Lung microvascular endothelial cell (primary cell): ENCODE data around the gene TAPBPL. TPM values are rescaled to one million over a fixed set of nuclear protein-coding genes. Genes with fewer than 3 reads are reported as not detected.
"Not testable (repeated sequence)": the region's sequence is repeated elsewhere in the genome, so short reads cannot be mapped to it uniquely, and the experiment has no call there.

Experiments
- DNase-seq, 2 donors: peaks; one replicate each; pipeline versions ENCODE4 v3.0.0 to v3.0.0-alpha.2; 2010; ENCODE audit warnings: low read depth in 2 of 2
- total RNA-seq: library from RNA; depleted of rRNA; stranded (reverse); fragments of >200 nt; gene quantifications from 2 replicates; pipeline ENCODE4 v1.2.1, GENCODE V29; 2014

The TAPBPL gene
- total RNA-seq, 1 donor from 2014 or later: 19.6 TPM

DNA sequence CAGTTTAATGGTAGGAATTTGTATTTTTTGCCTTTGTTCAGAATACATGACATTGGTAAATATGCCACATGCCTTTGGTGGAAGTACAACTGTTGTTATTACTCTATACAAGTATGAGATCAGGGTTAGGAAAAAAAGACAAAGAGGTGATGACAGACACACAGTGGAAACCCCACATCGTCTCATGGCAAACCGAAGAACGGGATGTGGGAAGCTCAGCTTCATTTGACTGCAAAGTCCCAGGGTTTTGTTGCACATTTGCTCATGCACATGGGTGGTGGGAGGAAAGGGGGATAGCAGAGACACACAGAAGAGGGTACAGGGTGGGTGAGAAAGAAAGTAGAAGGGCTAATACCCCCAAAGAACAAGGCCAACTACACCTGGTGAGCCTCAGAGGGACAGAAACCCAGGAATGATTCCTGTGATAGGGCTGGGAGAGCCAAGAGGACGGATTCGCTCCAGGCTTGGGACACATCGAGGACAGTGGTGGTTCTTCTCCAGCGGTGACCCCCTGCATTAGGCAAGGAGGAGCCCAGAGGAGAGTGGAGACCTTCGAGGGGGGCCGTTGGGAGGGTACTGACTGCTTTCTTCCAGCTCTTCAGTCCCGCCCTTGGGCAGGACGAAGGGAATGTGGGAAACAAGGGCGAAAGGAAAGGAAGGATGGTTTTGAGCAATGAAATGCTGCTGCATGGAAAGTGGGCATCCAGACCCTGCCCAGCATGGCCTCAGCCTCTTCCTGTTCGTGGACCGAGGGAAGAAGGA lies 10.6 kb downstream of the TAPBPL start:
- DNase-seq: peak in 1 of 2 donors; percentile 96

DNA sequence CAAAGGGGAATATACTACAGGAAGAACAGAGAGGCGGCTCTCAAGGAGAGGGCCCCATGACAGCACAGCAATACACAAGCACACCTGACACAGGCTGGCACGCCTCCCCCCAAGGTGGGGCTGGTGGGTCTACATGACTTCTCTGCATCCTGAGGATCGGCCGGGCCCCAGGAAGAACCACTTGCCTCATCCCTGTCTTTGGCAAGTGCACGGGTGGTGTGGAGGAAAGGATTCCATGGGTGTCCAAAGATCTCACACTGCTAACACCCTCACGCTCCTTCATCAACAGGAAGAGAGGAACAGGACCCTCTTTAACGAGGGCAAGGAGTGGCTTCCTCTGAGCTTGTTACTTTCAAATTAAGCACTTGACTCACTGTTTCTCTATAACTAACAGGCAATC lies 11.4 kb downstream of the TAPBPL start:
- DNase-seq: peak in 1 of 2 donors; percentile 48

DNA sequence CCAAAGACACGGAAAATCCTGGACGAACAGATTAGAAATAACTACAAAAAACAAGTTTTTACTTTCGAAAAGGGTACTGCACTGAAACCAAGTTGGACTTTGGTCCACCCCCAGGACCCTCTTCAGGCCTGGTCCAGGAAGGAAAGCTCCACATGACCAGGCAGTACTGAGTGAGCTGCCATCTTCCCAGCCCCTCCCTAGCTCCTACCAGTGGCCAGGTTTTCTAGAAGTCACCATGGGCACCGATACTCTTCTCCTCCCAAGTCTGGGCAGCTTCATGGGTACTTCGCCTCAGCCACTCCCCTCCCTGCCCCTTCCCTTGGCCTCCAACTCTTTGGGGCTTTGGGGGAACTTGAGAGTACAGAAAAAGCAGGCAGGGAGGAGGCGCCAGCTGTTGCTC lies 12.0 kb downstream of the TAPBPL start:
- no peak for DNase-seq

DNA sequence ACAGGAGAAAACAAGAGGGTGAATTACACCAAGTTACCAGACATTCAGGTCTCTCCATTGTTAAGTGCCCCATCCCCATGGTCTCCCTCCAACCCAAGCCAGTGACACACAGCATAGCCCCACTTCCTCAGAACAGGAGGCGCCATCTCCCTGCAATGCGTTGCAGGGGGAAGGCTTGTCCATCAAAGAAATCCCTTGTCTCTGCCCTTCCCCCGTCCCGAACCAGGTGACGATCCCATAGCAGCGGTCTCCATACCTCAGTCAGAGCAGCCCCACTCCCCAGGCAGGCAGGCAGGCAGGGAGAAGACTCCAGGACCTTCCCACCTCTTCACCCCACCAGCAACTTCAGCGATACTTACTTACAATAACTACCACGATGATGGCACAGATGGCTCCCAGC lies 12.7 kb downstream of the TAPBPL start:
- DNase-seq: no peak

DNA sequence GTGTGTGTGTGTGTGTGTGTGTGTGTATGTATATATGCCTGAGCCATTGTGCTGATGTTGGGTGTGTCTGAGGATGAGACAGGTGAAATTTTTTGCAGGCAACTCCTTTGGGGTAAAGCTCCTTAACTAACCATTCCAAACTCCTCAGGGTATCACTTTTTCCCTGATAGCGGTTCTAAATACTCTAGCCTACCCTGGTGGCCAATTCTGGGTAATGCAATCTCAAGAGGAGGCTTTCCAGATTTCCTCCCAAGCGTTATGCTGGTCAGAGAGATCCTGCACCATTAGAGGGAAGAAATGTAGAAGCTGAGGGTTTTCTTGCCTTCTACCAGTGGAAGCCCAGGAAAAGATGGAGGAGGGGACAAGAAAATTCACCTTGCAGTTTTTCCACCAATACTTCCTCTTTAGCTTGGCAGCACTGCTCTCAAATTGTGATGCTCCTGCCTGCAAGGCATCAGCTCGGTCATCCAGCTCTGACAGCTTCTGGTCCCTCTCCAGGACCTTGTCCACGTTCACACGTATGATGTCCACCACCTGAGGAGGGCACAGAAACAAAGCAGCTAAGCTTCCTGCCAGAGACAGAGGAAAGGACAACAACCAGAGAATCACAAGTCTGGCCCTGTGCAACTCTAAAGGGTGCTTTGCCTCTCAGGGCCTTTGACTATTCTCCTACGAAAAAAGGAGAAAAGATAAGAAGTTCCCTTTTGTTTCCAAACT lies 13.8 kb downstream of the TAPBPL start:
- DNase-seq: peak; percentile 82 to 86

DNA sequence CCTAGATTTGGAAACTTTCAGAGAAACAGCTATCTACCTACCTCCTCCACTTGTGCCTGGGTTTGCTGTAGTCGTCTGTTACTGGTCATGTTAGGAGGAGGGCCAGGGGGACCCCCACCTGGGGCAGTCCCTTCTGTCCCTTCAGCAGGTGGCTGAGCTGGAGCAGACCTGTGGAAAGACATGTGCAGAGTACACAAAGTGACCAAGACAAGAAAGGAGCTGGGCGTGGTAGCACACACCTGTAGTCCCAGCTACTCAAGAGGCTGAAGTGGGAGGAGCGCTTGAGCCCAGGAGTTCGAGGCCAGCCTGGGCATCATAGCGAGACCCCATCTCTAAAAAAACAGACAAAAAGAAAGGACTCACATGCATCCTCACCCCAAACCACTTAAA lies 14.3 kb downstream of the TAPBPL start:
- no peak for DNase-seq

DNA sequence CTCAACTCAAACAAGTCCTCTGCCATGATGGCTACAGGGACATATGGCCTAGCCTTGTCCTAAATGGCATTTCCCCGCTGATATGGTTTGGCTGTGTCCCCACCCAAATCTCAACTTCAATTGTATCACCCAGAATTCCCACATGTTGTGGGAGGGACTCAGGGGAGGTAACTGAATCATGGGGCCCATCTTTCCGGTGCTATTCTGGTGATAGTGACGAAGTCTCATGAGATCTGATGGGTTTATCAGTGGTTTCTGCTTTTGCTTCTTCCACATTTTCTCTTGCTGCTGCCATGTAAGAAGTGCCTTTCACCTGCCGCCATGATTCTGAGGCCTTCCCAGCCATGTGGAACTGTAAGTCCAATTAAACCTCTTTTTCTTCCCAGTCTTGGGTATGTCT lies 14.9 kb downstream of the TAPBPL start:
- not testable (repeated sequence) for DNase-seq

DNA sequence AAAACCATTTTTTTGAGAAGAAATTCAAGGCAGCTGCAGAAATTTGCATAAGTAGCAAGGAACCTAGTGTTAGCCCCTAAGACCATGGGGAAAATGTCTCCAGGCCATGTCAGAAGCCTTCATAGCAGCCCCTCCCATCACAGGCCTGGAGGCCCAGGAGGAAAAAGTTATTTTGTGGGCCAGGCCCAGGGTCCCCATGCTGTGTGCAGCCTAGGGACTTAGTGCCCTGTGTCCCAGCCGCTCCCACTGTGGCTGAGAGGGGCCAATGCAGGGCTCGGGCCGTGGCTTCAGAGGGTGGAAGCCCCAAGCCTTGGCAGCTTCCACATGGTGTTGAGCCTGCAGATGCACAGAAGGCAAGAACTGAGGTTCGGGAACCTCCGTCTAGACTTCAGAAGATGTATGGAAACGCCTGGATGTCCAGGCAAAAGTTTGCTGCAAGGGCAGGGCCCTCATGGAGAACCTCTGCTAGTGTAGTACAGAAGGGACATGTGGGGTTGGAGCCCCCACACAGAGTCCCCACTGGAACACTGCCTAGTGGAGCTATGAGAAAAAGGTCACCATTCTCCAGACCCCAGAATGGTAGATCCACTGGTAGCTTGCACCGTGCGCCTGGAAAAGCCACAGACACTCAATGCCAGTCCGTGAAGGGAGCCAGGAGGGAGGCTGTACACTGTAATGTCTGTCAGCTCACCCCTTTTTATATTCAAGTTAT lies 15.9 kb downstream of the TAPBPL start:
- DNase-seq: not testable (repeated sequence)

DNA sequence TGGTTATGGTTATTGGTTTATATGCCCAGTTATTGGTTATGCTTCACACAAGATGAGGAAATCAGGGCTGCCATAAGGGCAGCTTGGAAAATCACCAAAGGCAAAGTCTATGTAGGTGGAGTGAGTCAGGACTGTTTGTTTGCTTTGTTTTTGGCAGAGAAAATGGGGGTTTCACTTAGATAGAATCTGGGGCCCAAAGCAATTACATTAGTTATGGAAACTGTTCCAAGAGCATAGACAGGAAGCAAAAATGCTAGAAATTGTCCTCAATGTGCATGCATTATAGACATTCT lies 16.4 kb downstream of the TAPBPL start:
- no peak for DNase-seq

DNA sequence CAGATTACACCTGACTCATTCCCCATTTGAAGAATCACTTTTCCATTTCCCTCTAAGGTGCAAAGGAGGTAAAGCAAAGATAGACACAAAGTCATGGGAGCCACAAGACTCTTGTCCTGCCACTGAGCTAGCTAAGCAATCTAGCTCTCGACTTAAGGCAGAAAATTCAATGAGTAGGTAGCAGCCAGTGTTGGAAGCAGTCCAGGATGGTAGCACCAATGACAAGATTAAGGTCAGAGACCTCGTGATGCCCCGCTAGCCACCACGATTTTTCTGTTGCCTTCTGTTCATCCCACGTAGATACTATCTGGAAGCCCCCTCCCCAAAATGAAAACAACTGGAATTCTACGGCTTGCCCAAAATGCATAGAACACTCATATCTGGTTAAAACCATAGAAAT lies 17.2 kb downstream of the TAPBPL start:
- DNase-seq: no peak

DNA sequence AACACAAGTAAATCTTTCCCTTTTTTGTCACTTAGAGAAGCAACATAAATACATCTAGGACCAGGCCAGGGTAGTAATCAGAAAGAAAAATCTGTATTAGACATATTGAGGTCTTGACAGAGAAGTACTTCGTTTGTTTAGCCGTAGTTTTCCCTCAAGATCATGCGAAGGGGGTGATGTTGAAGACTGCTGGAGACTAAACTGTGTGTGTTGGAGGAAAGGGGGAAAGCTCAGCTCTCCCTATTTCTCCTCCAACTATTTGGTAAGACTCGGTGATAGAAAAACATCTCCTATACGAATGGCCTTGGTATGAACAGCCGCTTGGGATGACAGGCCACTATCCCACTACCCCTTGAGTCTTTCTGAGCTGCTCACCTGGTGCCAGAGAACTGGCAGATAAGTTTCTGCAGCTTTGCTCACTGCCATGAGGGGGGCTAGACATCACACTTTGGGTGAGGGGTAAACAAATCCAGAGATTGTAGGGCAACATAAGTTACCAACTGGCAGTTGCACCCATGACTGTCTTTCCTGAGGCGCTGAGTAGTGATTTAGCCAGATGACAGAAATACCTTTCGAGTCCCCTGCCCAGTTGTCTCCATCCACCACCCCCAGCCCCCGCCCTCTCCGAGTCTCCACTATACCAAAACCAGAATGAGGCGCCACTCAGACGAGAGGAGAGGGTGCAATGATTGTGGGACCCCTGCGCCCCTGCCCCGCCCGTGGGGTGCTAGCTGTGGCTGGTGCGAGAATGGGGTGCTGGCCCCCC lies 17.9 kb downstream of the TAPBPL start:
- no peak for DNase-seq

DNA sequence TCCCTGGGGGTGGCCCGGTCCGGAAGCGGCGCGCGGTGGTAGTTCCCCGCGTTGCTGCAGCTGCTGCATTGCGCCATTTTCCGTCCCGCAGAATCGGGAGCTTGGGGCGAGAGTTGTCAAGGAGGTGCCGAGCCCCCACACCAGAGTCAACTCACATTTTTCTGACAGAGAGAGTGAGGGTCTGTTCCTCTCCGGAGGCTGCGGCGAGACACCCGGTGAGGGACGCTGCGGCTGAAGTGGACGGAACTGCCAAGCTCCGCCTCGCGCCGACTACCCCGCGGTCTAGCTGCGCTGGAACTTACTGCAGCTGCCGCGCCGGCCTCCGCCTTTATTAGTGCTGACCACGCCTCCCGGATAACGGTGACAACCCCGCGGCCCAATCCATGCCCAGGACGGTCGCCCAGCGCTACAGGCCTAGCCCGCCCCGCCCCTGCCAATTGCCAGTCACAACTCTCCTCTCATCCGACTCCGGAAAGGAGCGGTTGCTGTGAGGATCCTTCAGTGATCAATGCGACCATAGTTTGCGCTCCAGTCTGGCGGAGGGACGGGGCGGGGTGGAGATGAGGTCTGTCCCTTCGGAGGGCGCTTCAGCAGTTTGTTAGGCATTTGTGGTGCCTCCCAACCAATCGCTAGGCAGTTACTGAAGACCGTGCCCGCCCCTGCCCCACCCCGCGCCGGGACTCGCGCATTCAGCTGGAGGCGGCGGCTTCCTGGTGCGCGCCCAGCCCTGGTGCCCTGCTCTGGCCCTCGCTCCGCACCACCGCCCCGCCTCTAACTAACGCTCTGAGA lies 18.7 kb downstream of the TAPBPL start, which contains the start of gene VAMP1:
VAMP1 (minus strand) TSS at position 303 of the 789 bp plus-strand sequence; CDS start at position 157, 146 bp downstream.
- DNase-seq: peak; percentile 98 to 99

DNA sequence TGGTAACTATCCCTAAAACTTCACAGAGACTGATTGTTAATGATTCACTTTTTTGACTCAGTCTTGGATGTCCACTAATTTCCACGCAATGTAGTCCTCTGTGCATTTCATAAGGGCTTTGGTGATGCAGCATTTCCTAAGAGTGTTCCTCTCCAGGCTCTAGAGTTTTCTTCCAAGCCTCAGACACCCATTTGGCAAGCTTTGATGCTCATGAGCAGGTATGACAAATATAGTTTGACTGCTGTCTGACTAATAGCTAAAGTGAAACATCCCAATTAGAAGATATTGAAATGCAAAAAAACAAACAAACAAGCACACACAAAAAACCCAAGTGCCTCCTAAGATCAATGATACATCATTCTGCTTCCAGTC lies 20.1 kb downstream of the TAPBPL start:
- DNase-seq: no peak

DNA sequence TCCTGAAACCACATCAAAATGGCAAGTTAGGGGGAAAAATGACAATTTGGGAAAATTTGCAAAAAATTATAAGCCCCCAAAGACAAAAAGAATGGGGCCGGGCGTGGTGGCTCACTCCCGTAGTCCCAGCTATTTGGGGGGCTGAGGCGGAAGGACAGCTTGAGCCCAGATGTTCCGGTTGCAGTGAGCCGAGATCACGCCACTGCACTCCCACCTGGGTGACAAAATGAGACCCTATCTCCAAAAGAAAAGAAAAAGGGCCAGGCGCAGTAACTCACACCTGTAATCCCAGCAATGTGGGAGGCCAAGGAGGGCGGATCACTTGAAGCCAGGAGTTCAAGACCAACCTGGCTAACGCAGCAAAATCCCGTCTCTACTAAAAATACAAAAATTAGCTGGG lies 20.6 kb downstream of the TAPBPL start:
- no peak for DNase-seq

DNA sequence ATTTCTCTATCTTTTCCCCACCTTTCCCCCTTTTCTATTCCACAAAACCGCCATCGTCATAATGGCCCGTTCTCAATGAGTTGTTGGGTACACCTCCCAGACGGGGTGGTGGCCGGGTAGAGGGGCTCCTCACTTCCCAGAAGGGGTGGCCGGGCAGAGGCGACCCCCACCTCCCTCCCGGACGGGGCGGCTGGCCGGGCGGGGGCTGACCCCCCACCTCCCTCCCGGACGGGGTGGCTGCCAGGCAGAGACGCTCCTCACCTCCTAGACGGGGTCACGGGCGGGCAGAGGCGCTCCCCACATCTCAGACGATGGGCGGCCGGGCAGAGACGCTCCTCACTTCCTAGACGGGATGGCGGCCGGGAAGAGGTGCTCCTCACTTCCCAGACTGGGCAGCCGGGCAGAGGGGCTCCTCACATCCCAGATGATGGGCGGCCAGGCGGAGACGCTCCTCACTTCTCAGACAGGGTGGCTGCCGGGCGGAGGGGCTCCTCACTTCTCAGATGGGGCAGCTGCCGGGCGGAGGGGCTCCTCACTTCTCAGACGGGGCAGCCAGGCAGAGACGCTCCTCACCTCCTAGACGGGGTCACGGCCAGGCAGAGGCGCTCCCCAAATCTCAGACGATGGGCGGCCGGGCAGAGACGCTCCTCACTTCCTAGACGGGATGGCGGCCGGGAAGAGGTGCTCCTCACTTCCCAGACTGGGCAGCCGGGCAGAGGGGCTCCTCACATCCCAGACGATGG lies 23.6 kb downstream of the TAPBPL start:
- DNase-seq: not testable (repeated sequence)

DNA sequence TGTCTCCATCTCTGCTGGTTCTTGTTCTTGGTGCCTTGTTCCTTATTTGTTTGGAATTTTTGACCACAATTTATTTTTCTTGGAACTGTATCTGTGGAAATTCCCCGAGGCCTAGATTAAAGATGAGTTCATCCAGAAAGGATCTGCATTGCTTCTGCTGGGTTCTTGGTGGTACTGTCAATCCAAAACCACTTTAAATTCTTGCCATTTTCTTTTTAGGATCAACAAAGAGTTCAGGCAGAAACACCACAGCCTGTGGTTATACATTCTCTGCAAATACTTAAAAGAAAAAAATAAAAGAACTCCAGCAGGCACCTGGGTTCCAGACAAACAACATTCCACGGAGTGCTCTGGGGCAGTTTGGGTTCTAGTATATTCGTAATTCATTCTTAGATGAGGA lies 24.6 kb downstream of the TAPBPL start:
- no peak for DNase-seq

DNA sequence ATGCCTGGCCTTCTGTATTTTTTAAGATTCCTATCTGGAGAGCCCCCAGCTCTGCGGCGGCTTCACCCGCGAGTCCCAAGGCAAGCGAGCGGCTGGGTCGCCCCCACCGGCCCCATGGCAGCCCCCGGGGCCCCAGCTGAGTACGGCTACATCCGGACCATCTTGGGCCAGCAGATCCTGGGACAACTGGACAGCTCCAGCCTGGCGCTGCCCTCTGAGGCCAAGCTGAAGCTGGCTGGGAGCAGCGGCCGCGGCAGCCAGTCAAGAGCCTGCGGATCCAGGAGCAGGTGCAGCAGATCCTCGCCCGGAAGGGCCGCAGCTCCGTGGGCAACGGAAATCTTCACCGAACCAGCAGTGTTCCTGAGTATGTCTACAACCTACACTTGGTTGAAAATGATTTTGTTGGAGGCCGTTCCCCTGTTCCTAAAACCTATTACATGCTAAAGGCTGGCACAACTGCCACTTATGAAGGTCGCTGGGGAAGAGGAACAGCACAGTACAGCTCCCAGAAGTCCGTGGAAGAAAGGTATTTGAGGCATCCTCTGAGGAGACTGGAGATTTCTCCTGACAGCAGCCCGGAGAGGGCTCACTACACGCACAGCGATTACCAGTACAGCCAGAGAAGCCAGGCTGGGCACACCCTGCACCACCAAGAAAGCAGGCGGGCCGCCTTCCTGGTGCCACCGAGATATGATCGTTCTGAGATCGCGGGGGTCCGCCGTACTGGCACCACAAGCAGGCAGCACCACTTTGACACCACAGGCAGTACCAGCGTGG lies 25.9 kb downstream of the TAPBPL start:
- not testable (repeated sequence) for DNase-seq

DNA sequence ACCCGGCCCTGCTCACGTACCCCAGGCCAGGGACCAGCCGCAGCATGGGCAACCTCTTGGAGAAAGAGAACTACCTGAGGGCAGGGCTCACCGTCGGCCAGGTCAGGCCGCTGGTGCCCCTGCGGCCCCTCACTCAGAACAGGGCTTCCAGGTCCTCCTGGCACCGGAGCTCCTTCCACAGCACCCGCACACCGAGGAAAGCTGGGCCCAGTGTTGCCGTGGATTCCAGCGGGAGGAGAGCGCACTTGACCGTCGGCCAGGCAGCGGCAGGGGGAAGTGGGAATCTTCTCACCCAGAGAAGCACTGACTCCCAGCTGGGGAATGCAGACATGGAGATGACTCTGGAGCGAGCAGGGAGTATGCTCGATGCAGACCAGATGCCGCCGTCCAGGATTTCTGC lies 26.6 kb downstream of the TAPBPL start:
- DNase-seq: no peak

DNA sequence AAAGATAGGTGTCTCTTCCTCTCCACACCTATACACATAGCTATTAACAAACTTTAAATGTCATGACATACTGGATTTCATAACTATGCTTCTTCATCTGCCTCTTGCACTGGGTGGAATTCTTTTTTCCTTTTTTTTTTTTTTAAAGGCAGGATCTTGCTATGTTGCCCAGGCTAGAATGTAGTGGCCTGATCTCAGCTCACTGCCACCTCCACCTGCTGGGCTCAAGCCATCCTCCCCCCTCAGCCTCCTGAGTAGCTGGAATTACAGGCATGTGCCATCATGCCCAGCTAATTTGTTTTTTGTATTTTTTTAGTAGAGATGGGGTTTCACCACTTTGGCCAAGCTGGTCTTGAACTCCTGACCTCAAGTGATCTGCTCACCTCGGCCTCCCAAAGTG lies 36.4 kb downstream of the TAPBPL start:
- no peak for DNase-seq

DNA sequence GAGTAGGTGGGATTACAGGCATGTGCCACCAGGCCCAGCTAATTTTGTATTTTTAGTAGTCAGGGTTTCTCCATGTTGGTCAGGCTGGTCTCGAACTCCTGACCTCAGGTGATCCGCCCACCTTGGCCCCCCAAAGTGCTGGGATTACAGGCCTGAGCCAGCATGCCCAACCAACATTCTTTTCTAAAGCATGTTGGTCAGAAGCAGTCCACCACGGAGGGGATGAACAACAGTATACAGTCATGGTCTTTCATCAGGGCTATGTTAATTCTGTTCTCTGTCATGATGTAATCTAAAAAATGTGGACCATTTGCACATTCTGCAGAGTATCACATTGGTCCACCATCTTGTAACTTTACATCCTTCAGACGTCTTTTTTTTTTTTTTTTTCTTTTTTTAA lies 37.6 kb downstream of the TAPBPL start:
- DNase-seq: no peak
